Left lobe of liver (tissue), 2 donors: Measurements from ENCODE around the gene TTBK1. TPM values are rescaled to one million over a fixed set of nuclear protein-coding genes. Genes with fewer than 3 reads are reported as not detected.

Source experiments
- ATAC-seq: fragments of 200-7000 bp; cut with Tn5 transposase; one replicate; pipeline ENCODE4 v1.9.1; 2020; ENCODE audit warnings: mild to moderate bottlenecking, moderate library complexity
- DNase-seq: peaks from one replicate; pipeline ENCODE4 v3.0.0-alpha.2; 2020; ENCODE audit warnings: low spot score
- total RNA-seq: library from RNA; stranded (reverse); gene quantifications from one replicate; pipeline ENCODE4 v1.2.1, GENCODE V29; 2021
- donor health status: DM: no; HTN: no; CAD: no; lungs with moderate emphysema.
- donor health status: DM: no; HTN: yes; CAD: no.

Gene TTBK1
- total RNA-seq, 1 donor from 2014 or later = 2.0 TPM

DNA sequence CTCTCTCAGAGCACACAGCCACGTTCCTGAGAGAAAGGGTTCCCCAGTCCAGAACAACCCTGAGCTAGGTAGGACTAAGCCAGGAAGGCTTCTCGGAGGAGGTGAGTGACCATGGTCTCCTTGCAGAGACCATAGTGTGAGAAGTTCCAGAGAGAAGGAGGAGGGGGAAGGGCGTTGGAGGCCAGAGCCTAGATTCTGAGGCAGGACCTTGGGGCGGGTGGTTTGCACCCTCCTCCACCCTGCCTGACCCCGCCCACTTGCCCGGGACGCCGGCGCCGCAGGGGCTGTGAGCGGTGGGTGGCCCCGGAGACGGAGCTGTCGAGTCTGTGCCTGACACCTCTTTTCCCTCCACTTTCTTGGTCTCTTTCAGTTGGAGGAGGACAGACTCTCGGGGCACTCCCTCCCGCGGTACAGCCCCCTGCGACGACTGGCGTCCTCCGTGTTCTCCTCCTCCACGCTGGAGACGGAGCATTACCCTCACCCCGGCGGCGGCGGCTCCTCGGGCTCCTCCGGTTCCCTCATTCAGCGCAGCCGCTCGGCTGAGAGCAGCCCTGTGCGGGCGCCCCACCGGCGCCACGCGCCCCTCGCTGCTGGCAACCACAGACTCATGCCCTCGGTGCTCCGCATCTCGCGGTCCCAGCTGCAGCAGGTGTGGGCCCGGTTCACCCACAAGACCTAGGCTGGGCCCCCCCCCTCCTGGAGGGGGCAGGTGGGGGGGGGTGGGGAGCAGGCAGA, 26.2 kb downstream of the TTBK1 start:
- ATAC-seq (peak; percentile 56), DNase-seq (peak; percentile 94)

DNA sequence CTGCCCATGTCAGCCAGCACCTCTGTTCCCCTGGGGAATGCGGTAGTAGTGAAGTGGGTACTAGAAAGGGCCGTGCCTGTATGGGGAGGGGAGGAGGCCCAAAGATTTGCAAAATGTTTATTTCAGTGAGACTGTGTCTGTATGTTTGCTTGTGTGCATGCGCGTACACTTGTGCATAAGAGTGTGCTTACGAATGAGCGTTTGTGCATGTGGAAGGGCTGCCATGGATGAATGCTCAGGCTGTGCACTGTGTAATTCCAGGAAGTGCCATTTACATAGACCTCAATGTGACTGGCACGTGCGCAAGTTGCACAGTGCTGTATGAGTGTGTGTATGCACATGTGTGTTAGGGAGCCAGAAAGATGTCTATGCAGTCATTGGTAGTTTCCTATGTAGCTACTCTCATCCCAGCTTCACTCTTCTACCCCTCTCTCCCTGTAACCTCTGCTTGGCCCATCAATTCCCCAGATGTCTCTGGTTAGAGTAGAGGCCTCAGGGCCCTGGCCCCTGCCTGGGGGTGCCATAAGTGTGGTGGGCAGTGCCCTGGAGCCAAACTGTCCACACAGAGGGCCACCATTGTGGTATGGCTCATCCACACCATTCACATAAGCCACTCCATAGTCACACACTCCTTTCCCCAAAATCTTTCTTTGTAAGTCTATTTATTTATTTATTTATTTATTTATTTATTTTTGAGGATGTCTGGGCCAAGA, 28.0 kb downstream of the TTBK1 start:
- no peak for ATAC-seq
- no peak for DNase-seq

DNA sequence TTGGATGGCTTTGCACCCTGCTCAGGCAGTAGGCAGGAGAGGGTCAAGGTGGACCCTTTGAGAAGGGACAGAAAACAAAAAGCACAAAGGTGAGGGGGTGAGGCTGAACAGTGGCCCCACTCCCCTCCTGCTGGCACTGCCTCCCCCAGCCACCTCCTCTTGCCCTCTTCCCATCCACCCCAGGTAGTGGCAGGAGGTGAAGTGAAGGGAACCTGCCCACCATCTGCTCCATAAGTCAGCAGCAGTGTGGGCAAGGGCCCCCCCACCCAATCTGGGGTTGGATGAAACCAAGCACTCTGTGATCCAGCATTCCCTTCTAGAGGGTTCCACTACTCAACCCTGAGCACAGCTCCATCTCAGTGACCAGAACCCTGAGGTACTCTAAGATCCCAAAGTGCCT, 28.7 kb downstream of the TTBK1 start:
- DNase-seq (no peak), ATAC-seq (no peak)

DNA sequence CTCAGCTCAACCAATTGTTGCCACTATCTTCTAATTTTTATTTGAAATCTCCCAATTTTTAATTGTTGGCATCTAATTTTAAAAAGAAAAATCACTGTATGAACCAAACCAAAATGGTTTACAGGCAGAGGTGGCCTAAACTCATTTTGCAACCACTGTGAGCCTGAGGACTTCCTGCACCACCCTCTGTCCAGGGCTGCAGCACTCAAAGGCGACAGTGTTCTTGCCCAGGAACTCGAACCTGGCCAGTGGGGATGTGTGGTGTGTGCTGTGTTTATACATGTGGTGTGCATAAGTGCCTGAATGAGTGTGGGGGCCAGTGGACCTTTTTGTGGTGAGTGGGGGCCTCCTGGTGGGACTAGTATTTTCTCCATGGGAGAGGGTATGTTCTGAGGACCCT, 30.4 kb downstream of the TTBK1 start:
- no peak for ATAC-seq
- DNase-seq = no peak

DNA sequence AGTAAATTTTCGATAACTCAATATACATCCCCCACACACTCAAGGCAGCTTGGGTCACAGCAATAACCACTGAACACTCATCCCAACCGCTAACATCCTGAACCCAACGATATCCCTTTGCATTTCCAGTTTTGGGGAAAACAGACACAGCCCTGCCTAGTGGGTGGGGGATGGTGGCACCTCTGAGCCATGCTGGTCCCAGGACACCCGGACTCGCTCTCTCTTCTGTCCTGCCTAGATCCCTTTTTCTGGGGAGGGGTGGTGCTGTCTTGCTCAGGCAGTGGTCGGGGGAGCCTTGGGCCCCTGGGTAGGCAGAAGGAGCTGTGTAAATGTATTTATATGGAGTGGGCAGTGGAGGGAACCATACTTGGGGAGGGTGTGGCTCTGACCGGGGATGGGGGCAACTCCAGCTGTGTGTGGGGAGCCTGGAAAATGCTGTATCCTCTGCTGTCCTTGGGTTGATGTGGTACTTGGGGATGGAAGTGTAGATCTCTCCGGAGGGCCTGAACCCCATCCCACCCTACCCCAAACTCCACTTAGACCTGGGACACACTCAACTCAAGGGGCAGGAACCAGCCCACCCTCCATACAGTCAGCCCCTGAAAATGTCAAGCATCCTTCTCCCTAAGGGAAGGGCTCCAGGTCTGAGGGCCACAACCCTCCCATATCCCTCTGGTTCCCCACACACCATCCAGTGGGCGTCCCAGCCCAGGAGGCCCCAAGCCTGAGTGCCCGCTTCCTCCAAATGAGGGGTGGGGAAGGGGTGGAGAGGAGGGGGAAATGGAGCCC, 31.0 kb downstream of the TTBK1 start:
- ATAC-seq = no peak
- no peak for DNase-seq

DNA sequence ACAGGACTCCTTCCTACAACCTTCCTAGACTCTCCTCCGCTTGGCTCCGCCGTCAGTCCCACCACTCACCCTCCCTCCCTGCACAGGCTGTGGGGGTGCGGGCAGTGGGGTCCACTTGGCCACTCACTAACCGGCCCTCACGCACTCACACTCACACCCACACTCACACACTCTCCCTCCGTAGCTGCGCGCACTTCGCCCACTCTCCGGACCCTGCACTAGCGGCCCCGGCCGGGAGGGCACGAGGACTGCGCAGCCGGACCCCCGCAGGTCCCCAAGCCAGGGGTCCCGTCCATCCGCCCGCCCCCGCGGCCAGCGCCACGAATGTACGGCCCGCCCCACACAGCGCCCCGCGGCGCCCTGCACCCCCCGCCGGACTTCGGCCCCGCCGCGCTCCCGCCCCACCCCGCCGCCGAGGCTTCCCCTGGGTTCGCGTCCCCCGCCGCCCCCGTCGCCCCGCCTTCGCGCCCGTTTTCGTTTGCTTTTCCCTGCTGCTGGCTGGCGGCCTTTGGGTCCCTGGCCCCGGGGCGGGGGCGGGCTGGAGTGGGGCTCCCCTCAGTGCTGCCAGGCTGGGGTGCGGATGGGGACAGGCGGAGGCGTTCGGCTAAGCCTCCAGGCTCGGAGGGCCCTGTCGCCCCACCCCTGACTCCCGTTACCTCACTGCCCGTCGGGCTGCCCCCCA, 31.8 kb downstream of the TTBK1 start:
- ATAC-seq (peak; percentile 58), DNase-seq (peak; percentile 95)

DNA sequence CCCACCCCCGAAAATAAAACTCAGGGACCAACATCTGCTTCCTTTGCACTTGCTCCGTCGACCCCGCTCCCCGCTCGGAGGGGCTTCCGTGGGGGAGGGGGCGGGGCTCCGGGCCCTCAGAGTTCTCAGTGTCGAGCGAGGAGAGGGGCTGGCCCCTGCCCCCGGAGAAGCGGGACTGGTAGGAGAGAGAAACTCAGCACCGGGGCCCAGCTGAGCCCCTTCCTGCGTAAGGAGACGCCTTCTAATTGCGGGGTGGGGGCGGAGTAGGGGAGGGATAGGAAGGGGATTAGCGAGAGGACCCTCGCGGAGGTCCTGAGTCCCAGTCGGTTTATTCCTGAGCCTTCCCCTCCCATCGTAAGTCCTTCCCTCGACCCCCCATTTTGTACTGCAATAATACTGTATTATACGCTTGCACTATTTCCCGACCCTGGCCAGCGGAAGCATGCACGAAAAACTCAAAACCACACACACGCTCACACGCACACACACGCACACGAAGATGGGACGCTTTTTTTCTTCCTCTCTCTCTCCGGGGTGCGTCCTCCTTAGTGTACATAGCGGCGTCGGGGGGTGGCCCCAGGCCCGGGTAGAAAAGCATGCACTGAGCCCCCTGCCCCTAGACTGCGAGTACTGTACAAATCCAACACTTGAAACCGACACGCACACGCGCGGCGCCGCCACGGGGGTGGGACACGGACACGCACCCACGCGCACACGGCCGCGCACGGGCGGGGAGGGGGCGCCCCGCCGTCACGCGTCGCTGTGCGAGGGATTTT, 32.7 kb downstream of the TTBK1 start:
- no peak for ATAC-seq
- DNase-seq = no peak

DNA sequence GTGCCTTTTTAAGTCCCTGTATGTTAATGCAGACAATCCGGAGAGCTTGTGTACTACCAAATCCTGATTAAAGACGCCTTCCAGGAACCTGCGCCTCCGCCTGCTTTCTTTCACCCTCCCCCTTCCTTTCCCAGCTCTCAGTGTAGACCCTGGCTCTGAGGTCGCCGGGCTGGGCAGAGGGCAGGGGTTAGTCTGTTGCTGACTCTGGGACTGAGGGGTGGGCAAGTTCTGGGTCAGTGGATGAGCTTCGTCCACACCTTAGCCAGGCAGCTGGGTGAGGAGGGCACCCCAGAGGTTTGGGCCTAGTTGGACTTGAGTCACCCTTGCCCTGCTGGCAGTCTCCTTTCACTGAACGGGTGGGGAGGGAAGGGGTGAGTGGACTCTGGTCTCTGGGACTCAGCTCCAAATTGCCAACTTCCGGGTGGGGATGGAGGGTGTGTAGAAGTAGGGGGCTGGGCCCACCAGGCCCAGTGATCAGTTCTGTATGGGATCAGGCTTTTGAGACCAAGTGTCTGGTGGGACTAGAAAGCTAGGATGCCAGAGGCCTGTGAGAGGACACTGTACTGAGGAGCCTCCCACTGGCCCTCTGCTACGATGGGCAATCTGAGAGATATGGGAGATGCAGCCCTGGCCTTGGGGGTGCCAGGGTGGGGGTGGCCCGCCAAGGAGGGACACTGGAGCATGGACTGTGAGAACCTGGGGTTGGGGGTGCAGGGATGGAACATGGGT, 33.5 kb downstream of the TTBK1 start:
- ATAC-seq = peak; percentile 51
- DNase-seq = peak; percentile 86

DNA sequence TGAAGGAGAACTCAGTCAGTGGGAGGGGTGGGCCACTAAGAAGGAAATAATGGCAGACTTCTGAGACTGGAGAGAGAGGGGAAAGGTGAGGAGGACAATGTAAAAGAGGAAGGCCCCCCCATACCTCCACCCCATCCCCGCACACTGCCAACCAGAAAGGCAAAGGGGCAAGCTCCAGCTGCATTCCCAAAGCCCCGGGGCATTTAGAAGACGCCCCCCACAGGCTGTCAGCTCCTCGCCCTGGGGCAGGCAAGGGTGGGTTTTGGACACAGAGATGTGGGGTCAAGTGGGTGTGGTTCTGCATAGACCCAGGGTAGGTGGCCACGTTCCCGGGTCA, 34.0 kb downstream of the TTBK1 start:
- DNase-seq = no peak
- no peak for ATAC-seq

DNA sequence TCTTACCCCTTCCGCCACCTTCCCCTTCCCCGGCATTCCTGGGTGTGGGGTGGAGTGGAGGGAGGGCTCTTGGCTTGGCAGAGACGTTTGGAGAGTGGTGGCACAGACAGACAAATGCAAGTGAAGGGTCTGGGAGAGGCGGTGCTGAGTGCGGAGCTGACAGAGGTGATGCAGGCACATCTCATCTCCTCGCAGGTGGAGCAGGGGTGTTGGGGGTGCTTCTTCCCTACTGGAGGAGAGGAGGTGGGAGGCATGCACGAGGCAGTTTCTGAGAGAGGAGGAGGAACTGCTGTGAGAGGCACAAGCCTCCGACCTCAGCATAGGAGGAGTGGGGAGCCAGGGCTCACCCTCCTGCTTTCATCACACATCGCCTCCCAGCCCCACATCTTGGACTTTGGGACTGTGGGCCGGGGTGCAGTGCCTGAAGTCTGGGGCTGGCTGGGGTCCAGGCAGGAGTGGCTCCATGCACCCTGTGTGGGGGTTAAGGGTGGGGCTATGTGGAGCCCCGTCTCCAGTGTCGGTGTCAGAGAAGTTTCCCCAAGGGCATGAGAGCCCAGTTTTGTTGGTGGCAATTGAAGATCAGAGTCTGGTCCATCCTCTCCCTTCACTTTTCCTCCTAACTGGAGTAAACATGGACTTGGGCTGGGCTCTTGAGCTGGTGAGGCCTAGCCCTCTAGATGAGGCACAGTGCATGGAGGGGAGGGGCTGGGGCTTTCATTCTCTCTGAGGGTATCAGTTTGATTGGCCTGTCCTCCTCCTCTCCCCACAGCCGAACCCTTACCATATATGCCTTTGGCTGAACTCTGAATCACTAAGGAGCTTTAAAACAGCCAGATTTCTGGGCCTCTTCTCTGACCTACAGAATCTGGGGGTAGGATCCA, 34.6 kb downstream of the TTBK1 start:
- ATAC-seq = peak; percentile 20

DNA sequence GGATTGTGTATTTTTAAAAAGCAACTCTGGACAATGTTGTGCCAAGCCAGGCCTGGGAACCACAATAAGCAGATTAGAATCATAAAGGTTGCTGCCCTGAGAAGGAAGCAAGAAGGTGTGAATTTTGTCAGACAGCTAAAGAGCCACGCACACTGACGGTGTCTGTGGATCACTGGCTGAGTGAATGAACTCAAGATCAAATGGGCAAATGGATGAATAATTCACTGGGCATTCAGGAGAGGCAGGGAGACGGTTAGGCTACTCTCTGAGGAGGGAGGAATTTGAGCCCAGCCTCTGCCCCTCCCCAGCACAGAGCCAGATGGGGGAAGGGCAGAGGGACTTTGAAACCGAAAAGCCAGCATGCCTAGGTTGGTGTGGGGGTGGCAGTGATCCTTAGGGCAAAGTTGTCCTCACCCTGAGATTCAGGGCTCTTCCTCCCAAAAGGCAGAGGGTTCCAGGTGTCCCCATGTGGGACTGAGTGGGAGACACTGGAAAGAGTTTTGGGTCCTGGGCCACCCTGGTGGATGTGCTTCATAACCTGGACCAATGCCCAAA, 35.3 kb downstream of the TTBK1 start:
- DNase-seq (peak; percentile 85), ATAC-seq (peak; percentile 52)

More for the DNA sequence above, 34.6 kb downstream of the TTBK1 start:
- DNase-seq = peak; percentile 84

DNA sequence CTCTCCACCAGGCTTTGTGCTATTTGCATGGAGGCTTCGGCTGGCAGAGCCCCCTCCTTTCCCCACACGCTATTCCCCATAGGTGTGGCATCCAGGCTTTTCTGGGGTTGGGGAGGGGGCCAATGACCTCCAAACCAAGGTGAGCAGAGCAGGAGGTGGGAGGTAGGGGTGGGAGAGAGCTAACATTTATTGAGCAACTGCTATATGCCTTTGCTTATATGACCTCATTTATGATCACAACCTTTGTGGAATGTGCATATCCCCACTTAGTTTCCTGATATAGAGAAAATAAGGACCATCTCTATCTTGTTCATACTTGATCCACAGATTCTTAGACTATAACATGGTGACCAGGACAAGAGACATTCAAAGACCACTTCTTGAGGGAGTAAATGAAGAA, 37.0 kb downstream of the TTBK1 start:
- DNase-seq (no peak), ATAC-seq (no peak)

DNA sequence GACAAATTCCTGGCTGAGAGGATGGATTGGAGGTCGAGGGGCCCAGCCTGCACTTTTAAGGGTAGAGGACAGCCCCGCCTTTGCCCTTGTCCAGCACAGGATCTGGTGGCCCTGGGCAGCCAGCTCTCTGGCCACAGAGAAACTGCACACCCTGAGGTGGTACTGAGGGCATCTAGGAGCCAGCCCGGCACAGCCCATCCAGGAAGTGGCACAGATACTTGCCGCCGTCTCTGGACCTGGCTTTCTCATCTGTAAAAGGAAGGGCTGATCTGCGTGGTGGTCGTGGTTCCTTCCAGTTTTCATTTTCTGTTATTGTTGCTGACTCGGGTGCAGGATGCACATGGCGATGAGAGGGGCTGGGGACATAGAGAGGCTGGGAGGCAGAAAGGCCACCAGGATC, 38.8 kb downstream of the TTBK1 start:
- no peak for DNase-seq
- ATAC-seq = no peak

DNA sequence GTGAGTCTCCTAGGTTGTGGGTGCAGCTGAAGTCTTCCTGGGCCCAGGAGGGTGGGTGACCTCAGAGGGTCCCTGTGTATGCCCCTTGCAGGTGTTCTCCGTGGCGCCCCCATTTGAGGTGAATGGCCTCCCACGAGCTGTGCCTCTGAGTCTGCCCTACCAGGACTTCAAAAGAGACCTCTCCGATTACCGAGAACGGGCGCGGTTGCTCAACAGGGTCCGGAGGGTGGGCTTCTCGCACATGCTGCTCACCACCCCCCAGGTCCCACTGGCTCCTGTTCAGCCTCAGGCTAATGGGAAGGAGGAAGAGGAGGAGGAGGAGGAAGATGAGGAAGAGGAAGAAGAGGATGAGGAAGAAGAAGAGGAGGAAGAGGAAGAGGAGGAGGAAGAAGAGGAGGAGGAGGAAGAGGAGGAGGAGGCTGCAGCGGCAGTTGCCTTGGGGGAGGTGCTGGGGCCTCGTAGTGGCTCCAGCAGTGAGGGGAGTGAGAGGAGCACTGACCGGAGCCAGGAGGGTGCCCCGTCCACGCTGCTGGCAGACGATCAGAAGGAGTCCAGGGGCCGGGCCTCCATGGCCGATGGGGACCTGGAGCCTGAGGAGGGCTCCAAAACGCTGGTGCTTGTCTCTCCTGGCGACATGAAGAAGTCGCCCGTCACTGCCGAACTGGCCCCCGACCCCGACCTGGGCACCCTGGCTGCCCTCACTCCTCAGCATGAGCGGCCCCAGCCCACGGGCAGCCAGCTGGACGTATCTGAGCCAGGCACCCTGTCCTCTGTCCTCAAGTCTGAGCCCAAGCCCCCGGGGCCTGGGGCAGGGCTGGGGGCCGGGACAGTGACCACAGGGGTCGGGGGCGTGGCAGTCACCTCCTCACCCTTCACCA, 39.6 kb downstream of the TTBK1 start:
- ATAC-seq (no peak), DNase-seq (no peak)

DNA sequence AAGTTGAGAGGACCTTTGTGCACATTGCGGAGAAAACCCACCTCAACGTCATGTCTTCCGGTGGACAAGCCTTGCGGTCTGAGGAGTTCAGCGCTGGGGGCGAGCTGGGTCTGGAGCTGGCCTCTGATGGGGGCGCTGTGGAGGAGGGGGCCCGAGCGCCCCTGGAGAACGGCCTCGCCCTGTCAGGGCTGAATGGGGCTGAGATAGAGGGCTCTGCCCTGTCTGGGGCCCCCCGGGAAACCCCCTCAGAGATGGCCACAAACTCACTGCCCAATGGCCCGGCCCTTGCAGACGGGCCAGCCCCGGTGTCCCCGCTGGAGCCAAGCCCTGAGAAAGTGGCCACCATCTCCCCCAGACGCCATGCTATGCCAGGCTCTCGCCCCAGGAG, 40.2 kb downstream of the TTBK1 start:
- ATAC-seq = no peak
- no peak for DNase-seq

DNA sequence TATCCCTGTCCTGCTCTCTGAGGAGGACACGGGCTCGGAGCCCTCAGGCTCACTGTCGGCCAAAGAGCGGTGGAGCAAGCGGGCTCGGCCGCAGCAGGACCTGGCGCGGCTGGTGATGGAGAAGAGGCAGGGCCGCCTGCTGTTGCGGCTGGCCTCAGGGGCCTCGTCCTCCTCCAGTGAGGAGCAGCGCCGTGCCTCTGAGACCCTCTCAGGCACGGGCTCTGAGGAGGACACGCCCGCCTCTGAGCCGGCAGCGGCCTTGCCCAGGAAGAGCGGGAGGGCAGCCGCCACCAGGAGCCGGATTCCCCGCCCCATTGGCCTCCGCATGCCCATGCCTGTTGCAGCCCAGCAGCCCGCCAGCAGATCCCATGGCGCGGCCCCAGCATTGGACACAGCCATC, 40.6 kb downstream of the TTBK1 start:
- no peak for ATAC-seq
- no peak for DNase-seq

DNA sequence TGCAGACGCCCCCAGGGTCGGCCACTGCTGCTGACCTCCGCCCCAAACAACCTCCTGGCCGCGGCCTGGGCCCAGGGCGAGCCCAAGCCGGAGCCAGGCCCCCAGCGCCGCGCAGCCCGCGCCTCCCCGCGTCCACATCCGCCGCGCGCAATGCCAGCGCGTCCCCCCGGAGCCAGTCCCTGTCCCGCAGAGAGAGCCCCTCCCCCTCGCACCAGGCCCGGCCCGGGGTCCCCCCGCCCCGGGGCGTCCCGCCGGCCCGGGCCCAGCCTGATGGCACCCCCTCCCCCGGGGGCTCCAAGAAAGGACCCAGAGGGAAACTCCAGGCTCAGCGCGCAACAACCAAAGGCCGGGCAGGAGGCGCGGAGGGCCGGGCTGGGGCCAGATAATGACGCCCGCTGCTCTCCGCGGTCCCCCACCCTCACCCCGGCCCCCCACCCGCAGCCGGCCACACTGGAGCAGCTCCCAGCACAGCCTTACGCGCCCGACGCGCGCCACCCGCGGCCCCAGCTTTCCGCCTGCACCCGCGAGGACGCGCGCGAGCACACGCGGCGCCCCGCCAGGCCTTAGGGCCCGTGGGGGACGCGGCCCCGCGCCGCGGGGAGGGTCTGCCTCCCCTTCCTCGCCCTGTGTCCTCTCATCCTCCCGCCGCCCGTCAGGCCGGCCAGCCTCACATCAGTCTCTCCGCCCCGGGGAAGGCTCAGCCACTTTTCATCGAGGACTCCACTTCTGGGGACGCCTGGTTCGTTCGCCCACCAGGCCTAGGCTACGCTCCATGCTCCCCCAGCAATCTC, 41.9 kb downstream of the TTBK1 start:
- DNase-seq = no peak
- ATAC-seq = no peak
